GM23338 (cell line): Measurements from ENCODE around the gene VWA3B. TPM values are rescaled to one million over a fixed set of nuclear protein-coding genes. Genes with fewer than 3 reads are reported as not detected.

Experiments used
- ATAC-seq: fragments of 200-7000 bp; cut with Tn5 transposase; 3 replicates; pipeline ENCODE4 v1.9.1; 2020
- DNase-seq: peaks from one replicate; pipeline ENCODE4 v3.0.0-alpha.2; 2015; ENCODE audit warnings: low spot score
- H2AFZ ChIP-seq: fragments of 200-600 bp; sonication (generic); 2 replicates; pipeline ENCODE4 v1.8.0; 2016; ENCODE audit warnings: antibody characterized with exemption, mild to moderate bottlenecking, moderate library complexity
- H3F3A ChIP-seq: fragments of 200-600 bp; sonication (generic); replicated peaks from 2 replicates; pipeline ENCODE4 v1.8.0; 2017; ENCODE audit warnings: antibody characterized with exemption, mixed run types, low read depth
- H3K27ac ChIP-seq: fragments of 200-600 bp; sonication (generic); 2 replicates; pipeline ENCODE4 v1.6.1; 2016; ENCODE audit warnings: low read depth
- H3K27me3 ChIP-seq: fragments of 200-600 bp; sonication (generic); 2 replicates; pipeline ENCODE4 v1.8.0; 2016; ENCODE audit warnings: mild to moderate bottlenecking, mixed run types, moderate library complexity; ENCODE audit not compliant: insufficient read depth
- H3K36me3 ChIP-seq: fragments of 200-600 bp; sonication (generic); 2 replicates; pipeline ENCODE4 v1.8.0; 2016; ENCODE audit warnings: mild to moderate bottlenecking; ENCODE audit not compliant: insufficient read depth
- H3K4me1 ChIP-seq: fragments of 200-600 bp; sonication (generic); 2 replicates; pipeline ENCODE4 v1.8.0; 2016; ENCODE audit warnings: mild to moderate bottlenecking, moderate library complexity; ENCODE audit not compliant: insufficient read depth
- H3K4me2 ChIP-seq: fragments of 200-600 bp; sonication (generic); 2 replicates; pipeline ENCODE4 v1.7.1; 2017; ENCODE audit warnings: mixed run types
- H3K4me3 ChIP-seq: fragments of 200-600 bp; sonication (generic); 2 replicates; pipeline ENCODE4 v1.6.1; 2016; ENCODE audit warnings: mixed run types
- H3K79me2 ChIP-seq: fragments of 200-600 bp; sonication (generic); replicated peaks from 2 replicates; pipeline ENCODE4 v1.8.0; 2017; ENCODE audit warnings: mild to moderate bottlenecking; ENCODE audit not compliant: insufficient read depth
- H3K9me2 ChIP-seq: fragments of 200-600 bp; sonication (generic); 2 replicates; pipeline ENCODE4 v1.8.0; 2017; ENCODE audit not compliant: insufficient read depth
- H4K20me1 ChIP-seq: fragments of 200-600 bp; sonication (generic); replicated peaks from 2 replicates; pipeline ENCODE4 v1.8.0; 2017; ENCODE audit warnings: mild to moderate bottlenecking; ENCODE audit not compliant: insufficient read depth
- H3K27ac Mint-ChIP-seq: 2 replicates; pipeline ENCODE4 v1.8.0; 2020; ENCODE audit warnings: inconsistent platforms, mild to moderate bottlenecking, moderate library complexity, mixed read lengths
- H3K27me3 Mint-ChIP-seq: 3 replicates; pipeline ENCODE4 v1.8.0; 2022; ENCODE audit warnings: low read depth, mild to moderate bottlenecking, moderate library complexity, mixed read lengths, inconsistent platforms; ENCODE audit not compliant: insufficient read depth, poor library complexity
- H3K36me3 Mint-ChIP-seq: 3 replicates; pipeline ENCODE4 v1.8.0; 2021; ENCODE audit warnings: low read depth, mild to moderate bottlenecking, inconsistent platforms, moderate library complexity, mixed read lengths
- H3K4me1 Mint-ChIP-seq: 3 replicates; pipeline ENCODE4 v1.8.0; 2020; ENCODE audit warnings: mild to moderate bottlenecking, inconsistent platforms, mixed read lengths
- H3K4me3 Mint-ChIP-seq: 3 replicates; pipeline ENCODE4 v1.8.0; 2021; ENCODE audit warnings: moderate library complexity, mild to moderate bottlenecking, inconsistent platforms, mixed read lengths
- H3K9me3 Mint-ChIP-seq: 3 replicates; pipeline ENCODE4 v1.8.0; 2020; ENCODE audit warnings: moderate library complexity, mild to moderate bottlenecking, inconsistent platforms, mixed read lengths
- CREB1 ChIP-seq: fragments of 250-450 bp; sonication (Bioruptor Pico); IDR thresholded peaks from 2 replicates; pipeline ENCODE4 v1.5.0; 2020; ENCODE audit warnings: low read depth, mild to moderate bottlenecking, moderate library complexity
- EZH2 ChIP-seq: fragments of 200-600 bp; sonication (generic); IDR thresholded peaks from one replicate; pipeline ENCODE4 v1.8.0; 2017; ENCODE audit warnings: antibody characterized with exemption, mild to moderate bottlenecking, low read depth; ENCODE audit not compliant: unreplicated experiment
- EZH2phosphoT487 ChIP-seq: fragments of 200-600 bp; sonication (generic); IDR thresholded peaks from one replicate; pipeline ENCODE4 v1.8.1; 2018; ENCODE audit warnings: antibody characterized with exemption; ENCODE audit not compliant: unreplicated experiment
- NANOG ChIP-seq: IDR thresholded peaks from 2 replicates; pipeline ENCODE4 v1.6.1; 2016; ENCODE audit warnings: antibody characterized with exemption, borderline replicate concordance
- POLR2AphosphoS5 ChIP-seq: IDR thresholded peaks from 2 replicates; pipeline ENCODE4 v1.6.1; 2016; ENCODE audit warnings: antibody characterized with exemption, low read depth
- STAT1 ChIP-seq: IDR thresholded peaks from one replicate; pipeline ENCODE4 v1.6.1; 2016; ENCODE audit warnings: antibody characterized with exemption; ENCODE audit not compliant: unreplicated experiment
- ZNF114 ChIP-seq: fragments of 250-450 bp; sonication (Bioruptor Pico); IDR thresholded peaks from 2 replicates; pipeline ENCODE4 v1.5.0; 2020; ENCODE audit warnings: mild to moderate bottlenecking, moderate library complexity
- ZNF331 ChIP-seq: fragments of 250-450 bp; sonication (Bioruptor Pico); IDR thresholded peaks from 2 replicates; pipeline ENCODE4 v1.5.0; 2020; ENCODE audit warnings: low read depth, mild to moderate bottlenecking, moderate library complexity
- ZNF462 ChIP-seq: fragments of 250-450 bp; sonication (Bioruptor Pico); IDR thresholded peaks from 2 replicates; pipeline ENCODE4 v1.5.0; 2020; ENCODE audit warnings: mild to moderate bottlenecking, moderate library complexity
- polyA plus RNA-seq: library from polyadenylated mRNA; unstranded; fragments of >200 nt; fragmentation: Nextera tagmentation; extraction: Ambion mirVana; gene quantifications from 2 replicates; pipeline ENCODE4 v1.2.1, GENCODE V29; 2016
- total RNA-seq: library from RNA; depleted of rRNA; stranded (reverse); fragments of >200 nt; shearing (Covaris generic); gene quantifications from 2 replicates; pipeline ENCODE4 v1.2.3, GENCODE V29; 2014

VWA3B gene
- total and polyA plus RNA-seq, 2 experiments from 2014 or later = not detected

DNA sequence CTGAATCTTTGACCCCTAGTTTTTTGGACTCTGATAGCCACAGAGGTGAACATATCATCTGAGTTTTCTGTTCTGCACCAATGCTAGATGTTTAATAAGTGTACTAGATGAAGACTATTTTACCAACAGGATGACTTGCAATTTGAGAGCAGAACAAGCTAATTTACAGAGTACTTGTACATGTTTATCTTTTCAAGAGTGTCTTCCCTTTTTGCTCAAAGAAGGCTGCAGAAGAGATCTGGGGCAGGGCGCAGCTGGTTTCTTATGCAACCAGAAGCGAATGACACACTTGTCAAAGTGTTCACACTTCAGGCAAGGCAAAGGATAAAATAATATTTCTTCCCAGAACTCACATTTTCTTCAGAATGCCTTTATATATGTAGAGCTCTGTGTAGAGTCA lies 86.0 kb downstream of the VWA3B start:
- H3K4me1 ChIP-seq = peaks cover 10% of the 10 kb centered on the region; the same call in 1 of the 2 replicates
- H3K27ac ChIP-seq = no peak overlapping the region
- no peak overlapping the region for H3K4me3 ChIP-seq
- H3K27me3 Mint-ChIP-seq = peaks cover 7% of the 10 kb centered on the region
- H3K27me3 ChIP-seq = no peaks in the 10 kb centered on the region
- no peak overlapping the region for H3K4me2 ChIP-seq
- no peak overlapping the region for H3K27ac Mint-ChIP-seq
- DNase-seq (no peak), ATAC-seq (no peak)
- no peak overlapping the region for H2AFZ ChIP-seq
- H3K4me1 Mint-ChIP-seq = peaks cover 19% of the 10 kb centered on the region
- no peaks in the 10 kb centered on the region for H4K20me1 ChIP-seq
- no peaks in the 10 kb centered on the region for H3K9me3 Mint-ChIP-seq
- no peaks in the 10 kb centered on the region for H3K36me3 ChIP-seq
- H3F3A ChIP-seq = no peaks in the 10 kb centered on the region
- H3K36me3 Mint-ChIP-seq = no peaks in the 10 kb centered on the region; the same call in 2 of the 3 replicates
- H3K4me3 Mint-ChIP-seq = no peak overlapping the region
- TF ChIP-seq ZNF462 (CRISPR knock-in tag) (no peak), POLR2AphosphoS5 (no peak), EZH2phosphoT487 (no peak), ZNF331 (CRISPR knock-in tag) (no peak), NANOG (no peak), ZNF114 (no peak), EZH2 (no peak), STAT1 (no peak), CREB1 (CRISPR knock-in tag) (no peak)
- H3K79me2 ChIP-seq = no peaks in the 10 kb centered on the region
- 0 out of 2 replicates have a peak, but pooled peaks cover 3% of the 10 kb centered on the region for H3K9me2 ChIP-seq
